Osteoblast (primary cell): ENCODE measurements around the gene HEATR9. TPM values are rescaled to one million over a fixed set of nuclear protein-coding genes. Genes with fewer than 3 reads are reported as not detected.
A peak's percentile ranks its signal among the peaks of the same experiment; 100 is the strongest.

Source experiments
- DNase-seq: peaks from one replicate; pipeline ENCODE4 v3.0.0; 2011; ENCODE audit warnings: low spot score, mixed read lengths; ENCODE audit not compliant: insufficient read length; ENCODE audit errors: missing footprints
- H2AFZ ChIP-seq: 2 replicates; pipeline ENCODE4 v1.6.0; 2011; ENCODE audit warnings: mild to moderate bottlenecking, low read length
- H3K27ac ChIP-seq: 2 replicates; pipeline ENCODE4 v1.5.1; 2011; ENCODE audit warnings: mild to moderate bottlenecking, low read depth, low read length, moderate library complexity
- H3K27me3 ChIP-seq: 2 replicates; pipeline ENCODE4 v1.6.0; 2012; ENCODE audit warnings: mild to moderate bottlenecking, control low read depth, inconsistent platforms, low read length, moderate library complexity; ENCODE audit not compliant: insufficient read depth
- H3K36me3 ChIP-seq: 2 replicates; pipeline ENCODE4 v1.5.1; 2011; ENCODE audit warnings: mild to moderate bottlenecking, low read length, control low read depth, moderate library complexity; ENCODE audit not compliant: insufficient read depth
- H3K4me1 ChIP-seq: 2 replicates; pipeline ENCODE4 v1.5.1; 2011; ENCODE audit warnings: mild to moderate bottlenecking, low read length, control low read depth, moderate library complexity; ENCODE audit not compliant: insufficient read depth
- H3K4me2 ChIP-seq: 2 replicates; pipeline ENCODE4 v1.6.0; 2011; ENCODE audit warnings: mild to moderate bottlenecking, low read length; ENCODE audit not compliant: insufficient read depth
- H3K4me3 ChIP-seq: fragments of 200-600 bp; sonication (generic); 3 replicates; pipeline ENCODE4 v1.5.1; 2012; ENCODE audit warnings: mild to moderate bottlenecking, low read length, inconsistent platforms; ENCODE audit not compliant: insufficient read depth
- H3K79me2 ChIP-seq: 2 replicates; pipeline ENCODE4 v1.6.0; 2012; ENCODE audit warnings: mild to moderate bottlenecking, low read length, control low read depth, inconsistent platforms; ENCODE audit not compliant: insufficient read depth
- H3K9me3 ChIP-seq: 2 replicates; pipeline ENCODE4 v1.5.1; 2011; ENCODE audit warnings: low read depth, low read length, control low read depth
- H4K20me1 ChIP-seq: 2 replicates; pipeline ENCODE4 v1.6.0; 2012; ENCODE audit warnings: mild to moderate bottlenecking, low read length, control low read depth; ENCODE audit not compliant: insufficient read depth
- CTCF ChIP-seq: IDR thresholded peaks from 2 replicates; pipeline ENCODE4 v1.5.1; 2011; ENCODE audit warnings: mild to moderate bottlenecking, low read depth, low read length, moderate library complexity; ENCODE audit errors: extremely low read depth
- total RNA-seq: library from RNA; depleted of rRNA; stranded (reverse); fragments of >200 nt; gene quantifications from 2 replicates; pipeline ENCODE4 v1.2.3, GENCODE V29; 2012

Gene HEATR9
- total RNA-seq, 1 donor: not detected

DNA sequence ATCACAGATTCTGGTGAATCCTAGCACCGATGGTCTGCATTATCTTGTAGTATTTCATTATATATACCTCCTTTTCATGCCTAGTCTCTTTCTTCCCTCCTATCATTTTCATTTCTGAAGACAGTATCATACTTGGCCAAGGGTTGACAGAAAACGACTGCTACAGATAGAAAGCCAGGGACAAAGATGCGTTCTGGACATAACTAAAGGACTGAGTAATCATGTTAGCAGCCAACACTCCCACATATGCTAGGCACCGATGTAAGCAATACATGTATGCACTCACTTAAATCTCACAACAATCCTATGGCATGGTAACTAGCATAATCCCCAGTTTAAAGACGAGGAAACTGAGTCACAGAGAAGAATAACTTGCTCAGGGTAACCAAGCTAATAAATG is 39.0 kb upstream of the HEATR9 start:
- H3K9me3 ChIP-seq: no peaks in the 10 kb centered on the region
- H3K36me3 ChIP-seq: no peaks in the 10 kb centered on the region
- no peak overlapping the region for H3K4me3 ChIP-seq
- H4K20me1 ChIP-seq: no peaks in the 10 kb centered on the region
- DNase-seq: no peak
- no peak overlapping the region for H2AFZ ChIP-seq
- no peak overlapping the region for H3K27ac ChIP-seq
- no peaks in the 10 kb centered on the region for H3K79me2 ChIP-seq
- no peak for TF ChIP-seq CTCF
- H3K27me3 ChIP-seq: peaks cover 14% of the 10 kb centered on the region
- no peak overlapping the region for H3K4me2 ChIP-seq
- H3K4me1 ChIP-seq: peaks cover 3% of the 10 kb centered on the region

- H3K4me1 ChIP-seq: peaks cover 3% of the 10 kb centered on the region
- no peak overlapping the region for H3K4me3 ChIP-seq
- no peak for TF ChIP-seq CTCF
- H3K9me3 ChIP-seq: no peaks in the 10 kb centered on the region
- H3K27me3 ChIP-seq: peaks cover 14% of the 10 kb centered on the region
- no peak overlapping the region for H3K27ac ChIP-seq
- no peaks in the 10 kb centered on the region for H3K36me3 ChIP-seq
- H3K79me2 ChIP-seq: no peaks in the 10 kb centered on the region
- no peaks in the 10 kb centered on the region for H4K20me1 ChIP-seq
- H2AFZ ChIP-seq: no peak overlapping the region
- DNase-seq: no peak
- H3K4me2 ChIP-seq: no peak overlapping the region
These were observed 38.4 kb upstream of the HEATR9 start for GRCh38 chr17:35906926-35907637.

GRCh38 chr17:35906191-35906925 is 37.7 kb upstream of the HEATR9 start:
- Histone ChIP-seq H3K79me2 (no peaks in the 10 kb centered on the region), H4K20me1 (no peaks in the 10 kb centered on the region), H2AFZ (peak overlapping the region; percentile 22), H3K27me3 (peaks cover 14% of the 10 kb centered on the region), H3K9me3 (no peaks in the 10 kb centered on the region), H3K4me3 (no peak overlapping the region), H3K4me2 (no peak overlapping the region), H3K27ac (no peak overlapping the region), H3K36me3 (no peaks in the 10 kb centered on the region), H3K4me1 (peaks cover 3% of the 10 kb centered on the region)
- DNase-seq: peak; percentile 77
- TF ChIP-seq CTCF: no peak

GRCh38 chr17:35903451-35903850 is 34.8 kb upstream of the HEATR9 start:
- Histone ChIP-seq H3K9me3 (no peaks in the 10 kb centered on the region), H3K27me3 (peaks cover 3% of the 10 kb centered on the region), H3K4me2 (no peak overlapping the region), H3K4me3 (no peak overlapping the region), H2AFZ (no peak overlapping the region), H3K4me1 (peaks cover 14% of the 10 kb centered on the region), H3K79me2 (no peaks in the 10 kb centered on the region), H4K20me1 (no peaks in the 10 kb centered on the region), H3K27ac (no peak overlapping the region), H3K36me3 (no peaks in the 10 kb centered on the region)
- no peak for DNase-seq
- no peak for TF ChIP-seq CTCF
